Gastrocnemius medialis (tissue), 4 donors: ENCODE measurements around the gene TIMP3.

Experiments used
- POLR2A ChIP-seq, 2 donors: fragments of 450-650 bp; IDR thresholded peaks; one replicate each; pipeline ENCODE4 v1.6.1; 2017; ENCODE audit warnings: antibody characterized with exemption in 2 of 2, mild to moderate bottlenecking in 2 of 2, moderate library complexity in 2 of 2
- TF ChIP-seq, protein P1 (sequence below), 5 experiments: fragments of 450-650 bp in 3 of 5; fragments of 200-600 bp in 2 of 5; sonication (generic) in 2 of 5; IDR thresholded peaks in 4 of 5; conservative IDR thresholded peaks in 1 of 5; 1 replicate in 4 of 5; 2 replicates in 1 of 5; pipeline ENCODE4 v1.5.1; 2016 to 2019; ENCODE audit warnings: antibody characterized with exemption in 5 of 5, mild to moderate bottlenecking in 3 of 5, moderate library complexity in 3 of 5

- TF ChIP-seq, protein P1, sequence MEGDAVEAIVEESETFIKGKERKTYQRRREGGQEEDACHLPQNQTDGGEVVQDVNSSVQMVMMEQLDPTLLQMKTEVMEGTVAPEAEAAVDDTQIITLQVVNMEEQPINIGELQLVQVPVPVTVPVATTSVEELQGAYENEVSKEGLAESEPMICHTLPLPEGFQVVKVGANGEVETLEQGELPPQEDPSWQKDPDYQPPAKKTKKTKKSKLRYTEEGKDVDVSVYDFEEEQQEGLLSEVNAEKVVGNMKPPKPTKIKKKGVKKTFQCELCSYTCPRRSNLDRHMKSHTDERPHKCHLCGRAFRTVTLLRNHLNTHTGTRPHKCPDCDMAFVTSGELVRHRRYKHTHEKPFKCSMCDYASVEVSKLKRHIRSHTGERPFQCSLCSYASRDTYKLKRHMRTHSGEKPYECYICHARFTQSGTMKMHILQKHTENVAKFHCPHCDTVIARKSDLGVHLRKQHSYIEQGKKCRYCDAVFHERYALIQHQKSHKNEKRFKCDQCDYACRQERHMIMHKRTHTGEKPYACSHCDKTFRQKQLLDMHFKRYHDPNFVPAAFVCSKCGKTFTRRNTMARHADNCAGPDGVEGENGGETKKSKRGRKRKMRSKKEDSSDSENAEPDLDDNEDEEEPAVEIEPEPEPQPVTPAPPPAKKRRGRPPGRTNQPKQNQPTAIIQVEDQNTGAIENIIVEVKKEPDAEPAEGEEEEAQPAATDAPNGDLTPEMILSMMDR (IDR thresholded peaks at IDR 0.05 in 4 of 5, conservative IDR thresholded peaks at IDR 0.05 in 1 of 5): no peak
- no peak for TF ChIP-seq POLR2A (IDR thresholded peaks at IDR 0.05)
These were observed 110.0 kb downstream of the TIMP3 start for GRCh38 chr22:32911503-32911902.
